Measurements from ENCODE around the gene OAF. TPM values are rescaled to one million over a fixed set of nuclear protein-coding genes. Genes with fewer than 3 reads are reported as not detected.

Gene OAF
- total RNA-seq, 1 donor from 2014 or later = 216 TPM

DNA sequence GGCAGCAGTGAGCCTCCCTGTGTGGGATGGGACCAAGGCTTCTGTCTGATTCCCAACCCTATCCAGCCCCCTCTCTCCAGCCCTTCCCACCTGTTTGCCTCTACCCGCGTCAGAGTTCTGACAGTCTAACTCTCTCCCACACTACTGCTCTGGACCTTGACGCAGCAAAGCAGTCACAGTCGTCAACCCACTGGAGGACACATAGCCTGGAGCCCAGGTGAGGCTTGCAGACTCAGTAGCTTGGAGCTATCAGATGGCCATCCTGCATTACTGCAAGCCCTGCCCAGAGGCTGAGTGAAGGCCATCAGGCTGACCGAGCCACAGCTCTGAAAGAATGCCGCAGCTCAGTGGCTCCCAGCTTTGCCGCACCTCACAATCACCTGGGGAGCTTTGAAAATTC is 3.7 kb downstream of the OAF start:
- no peaks in the 10 kb centered on the region for H3K9me3 ChIP-seq
- no peak for DNase-seq (ENCODE audit: low spot score in 2 of 2)
- H3K36me3 ChIP-seq = no peaks in the 10 kb centered on the region
- TF ChIP-seq, protein P1, sequence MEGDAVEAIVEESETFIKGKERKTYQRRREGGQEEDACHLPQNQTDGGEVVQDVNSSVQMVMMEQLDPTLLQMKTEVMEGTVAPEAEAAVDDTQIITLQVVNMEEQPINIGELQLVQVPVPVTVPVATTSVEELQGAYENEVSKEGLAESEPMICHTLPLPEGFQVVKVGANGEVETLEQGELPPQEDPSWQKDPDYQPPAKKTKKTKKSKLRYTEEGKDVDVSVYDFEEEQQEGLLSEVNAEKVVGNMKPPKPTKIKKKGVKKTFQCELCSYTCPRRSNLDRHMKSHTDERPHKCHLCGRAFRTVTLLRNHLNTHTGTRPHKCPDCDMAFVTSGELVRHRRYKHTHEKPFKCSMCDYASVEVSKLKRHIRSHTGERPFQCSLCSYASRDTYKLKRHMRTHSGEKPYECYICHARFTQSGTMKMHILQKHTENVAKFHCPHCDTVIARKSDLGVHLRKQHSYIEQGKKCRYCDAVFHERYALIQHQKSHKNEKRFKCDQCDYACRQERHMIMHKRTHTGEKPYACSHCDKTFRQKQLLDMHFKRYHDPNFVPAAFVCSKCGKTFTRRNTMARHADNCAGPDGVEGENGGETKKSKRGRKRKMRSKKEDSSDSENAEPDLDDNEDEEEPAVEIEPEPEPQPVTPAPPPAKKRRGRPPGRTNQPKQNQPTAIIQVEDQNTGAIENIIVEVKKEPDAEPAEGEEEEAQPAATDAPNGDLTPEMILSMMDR (IDR thresholded peaks at IDR 0.05) = no peak
- H3K27ac ChIP-seq = no peak overlapping the region
- H3K4me3 ChIP-seq = no peak overlapping the region
- intact Hi-C loops (cut with DNase I) = no loop called here
- H3K4me1 ChIP-seq = peaks cover 0 to 16% of the 10 kb centered on the region in 2 donors
- no peaks in the 10 kb centered on the region for H3K27me3 ChIP-seq

GRCh38 chr11:120215634-120216033 is 4.8 kb downstream of the OAF start:
- Histone ChIP-seq H3K4me1 (peaks cover 0 to 10% of the 10 kb centered on the region in 2 donors), H3K27me3 (no peaks in the 10 kb centered on the region), H3K36me3 (no peaks in the 10 kb centered on the region), H3K9me3 (no peaks in the 10 kb centered on the region), H3K4me3 (no peak overlapping the region), H3K27ac (no peak overlapping the region)
- DNase-seq (ENCODE audit: low spot score in 2 of 2) = peak in 1 of 2 donors; percentile 75
- intact Hi-C loops (cut with DNase I) = no loop called here
- TF ChIP-seq, protein P1 (IDR thresholded peaks at IDR 0.05) = no peak

DNA sequence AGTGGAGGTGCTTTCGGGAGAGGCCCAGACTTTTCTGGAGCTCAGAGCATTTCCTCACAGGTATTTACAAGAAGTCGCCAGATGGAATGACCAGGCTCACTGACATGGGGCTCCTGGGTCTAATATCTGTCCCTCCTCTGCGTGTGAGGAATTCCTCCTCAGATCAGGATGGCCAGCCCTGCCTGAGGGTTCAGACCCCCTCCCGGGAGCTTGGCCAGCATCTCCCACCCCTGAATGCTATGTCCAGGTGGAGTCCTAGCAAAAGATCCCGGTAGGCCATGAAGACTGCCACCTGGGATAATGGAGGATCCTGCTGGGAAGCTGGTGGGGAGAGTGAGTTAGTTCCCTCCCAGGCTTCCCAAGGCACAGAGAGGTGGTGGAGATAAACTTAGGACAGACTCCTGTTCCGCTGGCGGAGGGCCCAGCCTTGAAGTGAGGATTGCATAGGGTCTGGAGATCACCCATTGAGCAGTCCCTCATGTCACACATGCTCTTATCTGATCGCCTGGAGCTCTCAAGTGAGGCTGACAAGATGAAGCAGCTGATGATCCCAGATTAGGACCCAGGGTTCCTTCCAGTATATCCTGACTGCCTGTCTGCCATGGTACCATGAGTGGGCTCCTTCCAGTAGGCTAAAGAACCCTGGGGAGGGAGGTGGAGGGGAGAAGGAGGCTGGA is 5.7 kb downstream of the OAF start:
- no peak for DNase-seq (ENCODE audit: low spot score in 2 of 2)
- H3K36me3 ChIP-seq = no peaks in the 10 kb centered on the region
- H3K4me3 ChIP-seq = no peak overlapping the region
- no peaks in the 10 kb centered on the region for H3K27me3 ChIP-seq
- H3K9me3 ChIP-seq = no peaks in the 10 kb centered on the region
- intact Hi-C loops (cut with DNase I) = no loop called here
- peaks cover 0 to 10% of the 10 kb centered on the region in 2 donors for H3K4me1 ChIP-seq
- H3K27ac ChIP-seq = no peak overlapping the region
- TF ChIP-seq, protein P1 (IDR thresholded peaks at IDR 0.05) = no peak

- Histone ChIP-seq H3K9me3 (no peaks in the 10 kb centered on the region), H3K27ac (no peak overlapping the region), H3K4me3 (no peak overlapping the region), H3K27me3 (no peaks in the 10 kb centered on the region), H3K36me3 (no peaks in the 10 kb centered on the region), H3K4me1 (peaks cover 0 to 10% of the 10 kb centered on the region in 2 donors)
- no peak for DNase-seq (ENCODE audit: low spot score in 2 of 2)
- intact Hi-C loops (cut with DNase I) = no loop called here
- TF ChIP-seq, protein P1 (IDR thresholded peaks at IDR 0.05) = no peak
Observed at GRCh38 chr11:120217526-120217925, 6.7 kb downstream of the OAF start.

DNA sequence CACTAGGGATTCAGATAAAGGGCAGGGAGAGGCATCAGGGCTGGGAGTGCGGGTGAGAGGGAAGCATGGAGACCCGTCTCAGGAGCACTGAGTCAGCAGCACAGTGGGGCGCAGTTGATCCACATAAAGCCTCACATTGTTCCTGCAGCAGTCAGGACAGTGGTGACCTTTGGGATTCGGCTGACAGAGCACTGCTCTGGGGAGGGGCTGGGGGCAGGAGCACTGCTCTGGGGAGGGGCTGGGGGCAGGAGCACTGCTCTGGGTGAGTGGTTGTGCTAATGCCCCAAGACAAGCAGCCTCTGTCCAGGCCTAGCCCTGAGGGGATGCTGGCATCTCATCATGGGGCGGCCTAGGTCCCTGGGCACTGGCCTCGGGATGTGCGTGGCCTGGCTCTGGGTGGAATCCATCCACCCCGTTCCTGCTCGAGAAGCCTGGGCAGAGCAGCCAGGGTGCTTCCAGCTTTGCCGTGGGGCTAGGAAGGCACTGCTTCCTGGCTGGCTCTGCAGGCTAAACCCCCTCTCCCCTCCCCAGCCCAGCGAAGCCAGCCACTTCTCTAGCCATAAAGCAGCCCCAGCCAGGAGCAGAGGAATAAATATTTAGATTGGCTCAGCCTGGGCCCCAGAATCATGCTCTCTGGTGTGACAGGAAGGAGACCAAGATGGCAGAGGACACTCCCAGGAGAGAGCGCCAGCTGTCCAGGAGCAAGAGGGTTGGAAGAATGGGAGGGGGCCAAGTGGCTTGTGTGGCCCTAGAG is 7.3 kb downstream of the OAF start:
- Histone ChIP-seq H3K4me1 (peaks cover 0 to 10% of the 10 kb centered on the region in 2 donors), H3K27me3 (no peaks in the 10 kb centered on the region), H3K4me3 (peak overlapping the region in 1 of 2 donors; percentile 10), H3K9me3 (no peaks in the 10 kb centered on the region), H3K27ac (peak overlapping the region in 1 of 2 donors; percentile 27), H3K36me3 (no peaks in the 10 kb centered on the region)
- TF ChIP-seq, protein P1 (IDR thresholded peaks at IDR 0.05) = no peak
- DNase-seq (ENCODE audit: low spot score in 2 of 2) = no peak
- intact Hi-C loops (cut with DNase I) = no loop called here

Measured in ascending aorta (tissue), 2 donors.